A673 (cell line): ENCODE results near the gene CASQ1. TPM values are rescaled to one million over a fixed set of nuclear protein-coding genes. Genes with fewer than 3 reads are reported as not detected.

Experiments used
- BruUV-seq: library from RNA; stranded (reverse); fragments of 400-500 nt; replicated peaks from 2 replicates; lab custom pipeline; 2021; lab: Mats Ljungman, UMichigan
- CTCF ChIA-PET: fragments of 300-600 bp; sonication (Branson Sonifier 250); formaldehyde crosslinking; loops from one replicate; lab custom pipeline; 2022; ENCODE audit warnings: antibody characterized with exemption; lab: Charles Lee
- POLR2A ChIA-PET: fragments of 300-600 bp; sonication (Branson Sonifier 250); formaldehyde crosslinking; loops from one replicate; lab custom pipeline; 2022; ENCODE audit warnings: antibody characterized with exemption; ENCODE audit not compliant: low non-redundant PET; lab: Charles Lee
- DNase-seq: peaks from one replicate; pipeline ENCODE4 v3.0.0-alpha.2; 2015; ENCODE audit warnings: low spot score
- H3K27ac ChIP-seq: fragments of 200-600 bp; sonication (generic); 2 replicates; pipeline ENCODE4 v1.5.1; 2016; ENCODE audit warnings: mixed run types, low read depth, mild to moderate bottlenecking, mixed read lengths, antibody characterized with exemption, low read length; ENCODE audit not compliant: poor library complexity, severe bottlenecking
- H3K27me3 ChIP-seq: fragments of 200-600 bp; sonication (generic); replicated peaks from 2 replicates; pipeline ENCODE4 v1.6.1; 2017; ENCODE audit warnings: mixed run types, low read depth, mild to moderate bottlenecking, mixed read lengths, antibody characterized with exemption, low read length; ENCODE audit not compliant: insufficient read depth, poor library complexity
- H3K36me3 ChIP-seq: fragments of 200-600 bp; sonication (generic); 2 replicates; pipeline ENCODE4 v1.6.1; 2016; ENCODE audit warnings: mixed run types, mild to moderate bottlenecking, mixed read lengths, antibody characterized with exemption, low read length; ENCODE audit not compliant: insufficient read depth, poor library complexity, severe bottlenecking
- H3K4me1 ChIP-seq: fragments of 200-600 bp; sonication (generic); 2 replicates; pipeline ENCODE4 v1.6.1; 2017; ENCODE audit warnings: mixed run types, mild to moderate bottlenecking, mixed read lengths, antibody characterized with exemption, low read length; ENCODE audit not compliant: insufficient read depth, poor library complexity, severe bottlenecking
- H3K4me3 ChIP-seq: fragments of 200-600 bp; sonication (generic); 2 replicates; pipeline ENCODE4 v1.5.1; 2016; ENCODE audit warnings: low read depth, mixed run types, mild to moderate bottlenecking, mixed read lengths, low read length; ENCODE audit not compliant: poor library complexity, severe bottlenecking
- H3K9me3 ChIP-seq: fragments of 200-600 bp; sonication (generic); 2 replicates; pipeline ENCODE4 v1.6.1; 2016; ENCODE audit warnings: mixed run types, low read depth, mild to moderate bottlenecking, mixed read lengths, antibody characterized with exemption, low read length; ENCODE audit not compliant: poor library complexity, severe bottlenecking
- CTCF ChIP-seq: fragments of 300-800, 200-600 bp; sonication (generic); conservative IDR thresholded peaks from 2 replicates; pipeline ENCODE4 v1.5.1; 2017; ENCODE audit warnings: low read depth, mild to moderate bottlenecking, antibody characterized with exemption, low read length, moderate library complexity, mixed read lengths
- EZH2 ChIP-seq: fragments of 200-600 bp; sonication (generic); IDR thresholded peaks from 2 replicates; pipeline ENCODE4 v1.6.1; 2017; ENCODE audit warnings: borderline replicate concordance, low read depth, mild to moderate bottlenecking, mixed read lengths, antibody characterized with exemption, low read length; ENCODE audit not compliant: poor library complexity, severe bottlenecking
- intact Hi-C: fragments of 100-400 bp; cut with micrococcal nuclease; formaldehyde crosslinking; loops from one replicate; pipeline ENCODE4 v1.10.0; 2022; ENCODE audit not compliant: unreplicated experiment
- total RNA-seq: library from RNA; stranded (reverse); gene quantifications from 2 replicates; pipeline ENCODE4 v1.2.3, GENCODE V29; 2021

CASQ1 gene
- total RNA-seq, 1 experiment from 2014 or later, result not detected

GRCh38 chr1:160219062-160219929 lies 28.9 kb downstream of the CASQ1 start:
- Histone ChIP-seq H3K4me1 (no peaks in the 10 kb centered on the region), H3K9me3 (no peaks in the 10 kb centered on the region), H3K36me3 (peaks cover 91% of the 10 kb centered on the region), H3K27ac (no peak overlapping the region), H3K4me3 (no peak overlapping the region), H3K27me3 (no peaks in the 10 kb centered on the region)
- DNase-seq, result peak; percentile 40
- ChIA-PET POLR2A (no interaction called here), CTCF (interaction anchor here (0.8 to 1.6 kb wide), 4 partner anchors 8 to 133 kb away, joined by 3 to 12 read pairs (median 4); no protein-coding TSS in a partner anchor)
- no TSS peak for BruUV-seq
- intact Hi-C loops, result no loop called here
- TF ChIP-seq CTCF, result 0 out of 2 replicates have a peak, but pooled peaks have one; percentile 35
- TF ChIP-seq EZH2, result no peak

GRCh38 chr1:160220301-160220700 lies 29.9 kb downstream of the CASQ1 start:
- no TSS peak for BruUV-seq
- H3K36me3 ChIP-seq, result peaks cover 93% of the 10 kb centered on the region
- H3K4me1 ChIP-seq, result no peaks in the 10 kb centered on the region
- DNase-seq, result no peak
- H3K27me3 ChIP-seq, result no peaks in the 10 kb centered on the region
- ChIA-PET POLR2A (no interaction called here), CTCF (interaction anchor here (1.1 to 1.6 kb wide), 2 partner anchors 9 to 119 kb away, joined by 3 to 12 read pairs; no protein-coding TSS in a partner anchor)
- H3K9me3 ChIP-seq, result no peaks in the 10 kb centered on the region
- no peak overlapping the region for H3K27ac ChIP-seq
- TF ChIP-seq EZH2, result no peak
- TF ChIP-seq CTCF, result no peak
- no peak overlapping the region for H3K4me3 ChIP-seq
- intact Hi-C loops, result no loop called here

GRCh38 chr1:160221089-160221488 lies 30.7 kb downstream of the CASQ1 start:
- TF ChIP-seq CTCF (no peak), EZH2 (no peak)
- no peaks in the 10 kb centered on the region for H3K4me1 ChIP-seq
- no peak overlapping the region for H3K27ac ChIP-seq
- H3K9me3 ChIP-seq, result no peaks in the 10 kb centered on the region
- H3K36me3 ChIP-seq, result peaks cover 93% of the 10 kb centered on the region
- no peak overlapping the region for H3K4me3 ChIP-seq
- BruUV-seq, result no TSS peak
- POLR2A ChIA-PET, result no interaction called here
- no peaks in the 10 kb centered on the region for H3K27me3 ChIP-seq
- no peak for DNase-seq
- CTCF ChIA-PET, result no interaction called here
- intact Hi-C loops, result no loop called here
